Measurements from ENCODE around the gene ALDH5A1. TPM values are rescaled to one million over a fixed set of nuclear protein-coding genes. Genes with fewer than 3 reads are reported as not detected.

ALDH5A1 gene
- polyA plus RNA-seq, 1 donor (not counting 4 experiments of a cell fraction or from before 2014, with no cell fraction given) = 0.45 TPM

- dilution Hi-C loops (cut with MboI; ENCODE audit: extremely low pct_ligation_motif_present, low sequenced_read_pairs) = no loop called here
- H3K4me2 ChIP-seq (ENCODE audit: control insufficient read depth, extremely low read depth, insufficient read depth, low read depth, low read length) = no peak overlapping the region
Measured at GRCh38 chr6:24472181-24472580, 22.6 kb upstream of the ALDH5A1 start.

GRCh38 chr6:24476631-24477030, 18.1 kb upstream of the ALDH5A1 start:
- Histone ChIP-seq H3K36me3 (ENCODE audit: control insufficient read depth in 2 of 2, extremely low read depth in 1 of 2, insufficient read depth in 2 of 2, low read length in 2 of 2) (no peaks in the 10 kb centered on the region), H3K79me2 (ENCODE audit: control insufficient read depth, insufficient read depth, low read length) (no peaks in the 10 kb centered on the region), H4K20me1 (ENCODE audit: control insufficient read depth, extremely low read depth, insufficient read depth, low read length) (no peaks in the 10 kb centered on the region), H3K9ac (ENCODE audit: control insufficient read depth, extremely low read depth, insufficient read depth, low read length) (no peak overlapping the region), H3K9me3 (ENCODE audit: control insufficient read depth, low read depth, low read length) (no peaks in the 10 kb centered on the region), H3K27ac (ENCODE audit: control insufficient read depth, insufficient read depth, low read length) (no peak overlapping the region), H3K27me3 (ENCODE audit: control insufficient read depth, extremely low read depth, insufficient read depth, low read length) (no peaks in the 10 kb centered on the region), H3K4me3 (ENCODE audit: control insufficient read depth in 2 of 3, extremely low read depth in 1 of 3, insufficient read depth in 2 of 3, low read depth in 1 of 3, low read length in 3 of 3) (no peak overlapping the region), H2AFZ (ENCODE audit: control insufficient read depth, low read length) (no peak overlapping the region), H3K4me1 (ENCODE audit: control insufficient read depth, extremely low read depth, insufficient read depth, low read length) (no peaks in the 10 kb centered on the region), H3K9me1 (ENCODE audit: control insufficient read depth, extremely low read depth, insufficient read depth, low read length) (no peaks in the 10 kb centered on the region), H3K4me2 (ENCODE audit: control insufficient read depth, extremely low read depth, insufficient read depth, low read depth, low read length) (no peak overlapping the region)
- TF ChIP-seq EZH2 (IDR thresholded peaks at IDR 0.05; ENCODE audit: low read length) = no peak
- no peak for TF ChIP-seq CTCF (optimal IDR thresholded peaks at IDR 0.05 in 1 of 3, IDR thresholded peaks at IDR 0.05 in 1 of 3, conservative IDR thresholded peaks at IDR 0.05 in 1 of 3; ENCODE audit: extremely low read depth in 1 of 3, insufficient read depth in 2 of 3, low read length in 3 of 3)
- dilution Hi-C loops (cut with MboI; ENCODE audit: extremely low pct_ligation_motif_present, low sequenced_read_pairs) = no loop called here
- DNase-seq (ENCODE audit: low read depth, low spot score) (no peak), FAIRE-seq (no peak)

More at GRCh38 chr6:24472181-24472580, 22.6 kb upstream of the ALDH5A1 start:
- H3K4me1 ChIP-seq (ENCODE audit: control insufficient read depth, extremely low read depth, insufficient read depth, low read length) = no peaks in the 10 kb centered on the region
- H3K27ac ChIP-seq (ENCODE audit: control insufficient read depth, insufficient read depth, low read length) = no peak overlapping the region
- H3K36me3 ChIP-seq (ENCODE audit: control insufficient read depth in 2 of 2, extremely low read depth in 1 of 2, insufficient read depth in 2 of 2, low read length in 2 of 2) = no peaks in the 10 kb centered on the region
- DNase-seq (ENCODE audit: low read depth, low spot score) (no peak), FAIRE-seq (no peak)
- H3K4me3 ChIP-seq (ENCODE audit: control insufficient read depth in 2 of 3, extremely low read depth in 1 of 3, insufficient read depth in 2 of 3, low read depth in 1 of 3, low read length in 3 of 3) = no peak overlapping the region
- H3K9me1 ChIP-seq (ENCODE audit: control insufficient read depth, extremely low read depth, insufficient read depth, low read length) = no peaks in the 10 kb centered on the region
- H3K27me3 ChIP-seq (ENCODE audit: control insufficient read depth, extremely low read depth, insufficient read depth, low read length) = no peaks in the 10 kb centered on the region
- H3K79me2 ChIP-seq (ENCODE audit: control insufficient read depth, insufficient read depth, low read length) = no peaks in the 10 kb centered on the region
- TF ChIP-seq CTCF (optimal IDR thresholded peaks at IDR 0.05 in 1 of 3, IDR thresholded peaks at IDR 0.05 in 1 of 3, conservative IDR thresholded peaks at IDR 0.05 in 1 of 3; ENCODE audit: extremely low read depth in 1 of 3, insufficient read depth in 2 of 3, low read length in 3 of 3) = no peak
- TF ChIP-seq EZH2 (IDR thresholded peaks at IDR 0.05; ENCODE audit: low read length) = no peak
- H4K20me1 ChIP-seq (ENCODE audit: control insufficient read depth, extremely low read depth, insufficient read depth, low read length) = no peaks in the 10 kb centered on the region
- H2AFZ ChIP-seq (ENCODE audit: control insufficient read depth, low read length) = no peak overlapping the region
- H3K9me3 ChIP-seq (ENCODE audit: control insufficient read depth, low read depth, low read length) = no peaks in the 10 kb centered on the region
- no peak overlapping the region for H3K9ac ChIP-seq (ENCODE audit: control insufficient read depth, extremely low read depth, insufficient read depth, low read length)
